8988T (cell line): Measurements from ENCODE around the gene ZNF117.
"Not testable (repeated sequence)": the region's sequence is repeated elsewhere in the genome, so short reads cannot be mapped to it uniquely, and the experiment has no call there.

ENCODE experiments used
- DNase-seq: peaks from one replicate; pipeline ENCODE4 v3.0.0; 2011

ZNF117 gene

DNA sequence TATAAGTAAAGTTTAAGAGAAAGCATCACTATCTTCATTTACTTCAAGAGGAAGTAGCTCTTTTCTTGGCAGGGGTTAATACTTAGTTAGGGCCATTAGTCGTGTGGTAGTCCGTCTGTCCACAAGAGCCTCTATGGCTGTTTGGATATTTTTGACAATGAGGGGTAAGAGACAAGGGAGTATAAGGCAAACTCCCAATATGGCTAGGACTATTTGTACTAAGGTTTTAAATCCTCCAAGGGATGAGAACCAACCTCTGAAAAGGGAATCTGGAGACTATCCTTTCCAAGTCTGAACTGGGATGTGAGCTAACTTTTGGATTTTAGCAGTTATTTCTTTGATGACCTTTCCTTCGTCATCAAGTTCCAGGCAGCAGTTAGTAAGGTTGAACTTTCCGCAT is at the start of gene ZNF117:
Gene ZNF117, minus strand, starts transcription at position 101 of the 400 bp plus-strand sequence.
- no peak for DNase-seq

DNA sequence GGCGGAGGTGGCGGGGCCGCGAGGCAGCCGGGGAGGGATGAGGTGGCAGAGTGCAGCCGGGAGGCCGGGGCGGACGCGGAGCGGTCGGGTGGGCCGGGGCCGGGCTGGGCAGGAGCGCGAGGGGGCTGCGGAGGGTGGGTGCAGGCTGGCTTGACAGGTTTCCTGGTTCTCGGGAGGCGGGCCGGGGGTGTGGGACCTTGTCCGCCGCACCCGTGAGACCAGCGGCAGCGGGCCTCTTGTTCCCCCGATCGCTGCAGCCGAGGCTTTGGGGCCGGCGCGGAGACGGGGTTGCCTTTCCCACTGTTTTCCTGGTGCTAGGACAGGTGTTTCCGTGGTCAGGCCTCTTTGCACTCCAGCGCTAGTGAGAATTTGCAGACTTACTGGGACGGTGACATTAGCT is 47.9 kb upstream of the ZNF117 start:
- DNase-seq, result not testable (repeated sequence)

DNA sequence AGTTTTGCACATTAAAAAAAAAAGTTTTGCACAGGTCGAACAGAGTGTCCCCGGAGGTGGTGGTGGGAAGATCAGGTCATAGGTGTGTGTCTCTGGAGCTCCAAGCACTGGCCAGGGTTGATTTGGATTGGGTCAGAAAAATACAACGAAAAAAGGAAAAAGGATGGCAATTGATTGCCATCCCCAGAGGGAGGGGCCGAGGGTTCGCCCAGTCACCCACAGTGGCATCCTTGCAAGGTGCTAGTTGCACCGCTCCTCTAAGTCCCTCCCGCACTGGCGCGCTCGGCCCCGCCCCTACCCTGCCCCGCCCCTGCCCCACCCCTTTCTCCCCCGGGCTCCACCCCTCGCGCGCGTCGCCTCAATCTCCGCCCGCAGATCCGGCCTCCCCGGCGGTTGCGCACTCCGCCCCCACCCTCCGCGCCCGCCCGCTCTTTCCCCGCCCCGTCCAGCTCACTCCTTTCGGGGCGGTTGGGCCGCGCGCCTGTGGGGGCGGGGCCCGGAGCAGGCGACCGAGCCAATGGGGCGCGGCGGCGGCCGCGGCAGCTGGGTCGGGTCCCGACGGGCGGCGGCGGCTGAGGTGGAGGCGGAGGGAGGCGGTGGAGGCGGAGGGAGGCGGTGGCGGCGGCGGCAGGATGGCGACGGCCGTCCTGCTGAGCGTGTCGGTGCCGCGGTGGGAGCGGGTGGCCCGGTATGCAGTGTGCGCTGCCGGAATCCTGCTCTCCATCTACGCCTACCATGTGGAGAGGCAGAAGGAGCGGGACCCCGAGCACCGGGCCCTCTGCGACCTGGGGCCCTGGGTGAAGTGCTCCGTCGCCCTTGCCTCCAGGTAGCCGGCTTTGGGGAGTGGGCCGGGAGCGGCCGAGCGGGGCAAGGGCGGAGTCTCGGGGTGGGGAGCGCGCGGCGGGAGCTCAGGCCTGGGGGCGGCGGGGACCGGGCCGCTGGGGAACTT is 47.2 kb upstream of the ZNF117 start:
- DNase-seq, result peak; percentile 53

DNA sequence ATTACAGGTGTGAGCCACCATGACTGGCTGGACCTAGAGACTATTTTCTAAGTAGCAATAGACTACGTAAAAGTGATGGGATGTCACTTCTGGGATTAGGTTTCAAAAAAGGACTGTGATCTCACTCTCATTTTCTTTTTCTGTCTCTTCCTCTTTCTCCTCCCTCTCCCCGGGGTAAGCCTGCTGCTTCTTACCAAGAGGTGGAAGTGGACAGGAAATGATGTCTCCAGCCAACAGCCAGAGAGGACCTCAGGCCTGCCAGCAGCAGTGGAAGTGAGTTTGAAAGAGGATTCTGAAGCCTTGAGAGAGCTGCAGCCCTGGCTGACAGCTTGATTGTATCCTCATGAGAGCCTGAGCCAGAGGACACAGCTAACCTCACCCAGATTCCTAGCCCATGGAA is 45.7 kb upstream of the ZNF117 start:
- not testable (repeated sequence) for DNase-seq

DNA sequence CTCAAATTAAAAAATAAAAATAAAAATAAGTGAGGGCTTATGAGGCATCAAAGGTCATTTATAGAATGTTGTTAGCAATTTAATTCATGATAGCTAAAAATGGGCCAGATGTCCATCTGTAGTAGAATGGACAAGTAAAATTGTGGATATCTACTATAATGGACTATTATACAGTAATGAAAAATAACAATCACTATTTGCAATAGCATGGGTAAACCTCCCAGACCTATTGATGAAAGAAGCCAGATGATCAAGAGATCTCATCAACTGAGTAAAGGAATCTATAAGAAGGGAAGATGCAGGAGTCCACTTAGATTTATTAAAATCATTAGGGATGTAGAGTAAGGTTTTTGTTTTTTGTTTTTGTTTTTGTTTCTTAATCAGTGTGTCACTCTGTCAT is 44.6 kb upstream of the ZNF117 start:
- not testable (repeated sequence) for DNase-seq

DNA sequence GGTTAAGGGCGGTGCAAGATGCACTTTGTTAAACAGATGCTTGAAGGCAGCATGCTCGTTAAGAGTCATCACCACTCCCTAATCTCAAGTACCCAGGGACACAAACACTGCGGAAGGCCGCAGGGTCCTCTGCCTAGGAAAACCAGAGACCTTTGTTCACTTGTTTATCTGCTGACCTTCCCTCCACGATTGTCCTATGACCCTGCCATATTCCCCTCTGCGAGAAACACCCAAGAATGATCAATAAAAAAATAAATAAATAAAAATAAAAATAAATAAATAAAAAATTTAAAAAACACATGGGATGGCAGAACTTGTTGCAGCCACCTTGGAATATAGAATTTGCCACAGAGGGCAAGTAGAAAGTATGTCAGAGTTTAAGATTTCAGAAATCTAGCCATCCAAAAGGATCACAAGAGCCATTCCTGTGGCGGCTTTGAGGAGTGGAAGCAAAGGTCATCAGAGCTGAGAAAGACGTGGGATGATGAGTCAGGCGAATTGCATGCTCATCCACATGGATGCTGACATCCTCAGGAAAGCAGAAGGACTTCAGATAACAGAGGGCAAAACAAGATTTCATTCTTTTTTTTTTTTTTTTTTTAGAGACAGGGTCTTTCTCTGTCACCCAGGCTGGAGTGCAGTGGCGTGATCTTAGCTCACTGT is 43.4 kb upstream of the ZNF117 start:
- DNase-seq, result not testable (repeated sequence)

DNA sequence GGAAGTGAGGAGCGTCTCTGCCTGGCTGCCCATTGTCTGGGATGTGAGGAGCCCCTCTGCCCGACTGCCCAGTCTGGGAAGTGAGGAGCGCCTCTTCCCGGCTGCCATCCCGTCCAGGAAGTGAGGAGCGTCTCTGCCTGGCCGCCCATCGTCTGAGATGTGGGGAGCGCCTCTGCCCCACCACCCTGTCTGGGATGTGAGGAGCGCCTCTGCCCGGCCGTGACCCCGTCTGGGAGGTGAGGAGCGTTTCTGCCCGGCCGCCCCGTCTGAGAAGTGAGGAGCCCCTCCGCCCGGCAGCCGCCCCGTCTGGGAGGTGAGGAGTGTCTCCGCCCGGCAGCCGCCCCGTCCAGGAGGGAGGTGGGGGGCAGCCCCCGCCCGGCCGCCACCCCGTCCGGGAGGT is 42.6 kb upstream of the ZNF117 start:
- DNase-seq, result not testable (repeated sequence)

DNA sequence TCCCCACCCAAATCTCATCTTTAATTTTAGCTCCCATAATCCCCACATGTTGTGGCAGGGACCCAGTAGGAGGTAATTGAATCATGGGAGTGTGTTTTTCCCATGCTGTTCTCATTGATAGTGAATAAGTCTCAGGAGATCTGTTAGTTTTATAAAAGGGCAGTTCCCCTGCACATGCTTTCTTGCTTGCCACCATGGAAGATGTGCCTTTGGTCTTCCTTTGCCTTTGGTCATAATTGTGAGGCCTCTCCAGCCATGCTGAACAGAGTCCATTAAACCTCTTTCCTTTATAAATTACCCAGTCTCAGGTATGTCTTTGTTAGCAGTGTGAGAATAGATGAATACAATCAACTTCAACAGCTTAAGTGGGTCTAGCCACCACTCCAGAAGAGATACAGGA is 34.2 kb upstream of the ZNF117 start:
- DNase-seq, result not testable (repeated sequence)

DNA sequence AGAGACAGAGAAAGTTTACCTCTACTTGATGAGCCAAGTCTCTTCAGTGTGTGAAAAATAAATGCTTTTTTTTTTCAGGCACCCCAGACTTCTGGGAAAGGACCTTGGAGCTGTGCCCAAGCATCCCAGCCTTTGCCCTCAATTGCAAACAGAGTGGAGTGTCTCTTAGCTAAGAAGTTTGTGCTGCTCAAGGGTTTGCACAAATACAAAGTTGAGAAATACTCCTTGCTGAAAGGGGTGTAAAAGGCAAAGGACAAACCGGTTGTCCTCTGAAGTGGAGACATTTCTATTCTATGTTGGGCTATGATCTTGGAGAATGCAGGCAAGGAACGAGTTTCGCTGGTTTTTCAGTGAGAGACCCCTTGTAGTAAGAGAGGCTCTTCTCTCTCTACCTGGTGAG is 30.1 kb upstream of the ZNF117 start:
- not testable (repeated sequence) for DNase-seq

DNA sequence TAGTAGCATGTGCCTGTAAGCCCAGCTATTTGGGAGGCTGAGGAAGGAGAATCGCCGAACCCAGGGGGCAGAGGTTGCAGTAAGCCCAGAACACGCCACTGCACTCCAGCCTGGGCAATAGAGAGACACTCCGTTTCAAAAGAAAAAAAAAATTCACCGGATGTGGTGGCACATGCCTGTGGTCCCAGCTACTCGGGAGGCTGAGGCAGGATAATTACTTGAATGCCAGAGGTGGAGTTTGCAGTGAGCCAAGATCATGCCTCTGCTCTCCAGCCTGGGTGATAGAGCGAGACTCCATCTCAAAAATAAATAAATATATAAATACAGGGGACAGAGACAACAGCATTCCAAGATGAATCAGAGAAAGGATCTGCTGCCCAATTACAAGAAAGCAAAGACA is 19.0 kb upstream of the ZNF117 start:
- DNase-seq, result not testable (repeated sequence)

DNA sequence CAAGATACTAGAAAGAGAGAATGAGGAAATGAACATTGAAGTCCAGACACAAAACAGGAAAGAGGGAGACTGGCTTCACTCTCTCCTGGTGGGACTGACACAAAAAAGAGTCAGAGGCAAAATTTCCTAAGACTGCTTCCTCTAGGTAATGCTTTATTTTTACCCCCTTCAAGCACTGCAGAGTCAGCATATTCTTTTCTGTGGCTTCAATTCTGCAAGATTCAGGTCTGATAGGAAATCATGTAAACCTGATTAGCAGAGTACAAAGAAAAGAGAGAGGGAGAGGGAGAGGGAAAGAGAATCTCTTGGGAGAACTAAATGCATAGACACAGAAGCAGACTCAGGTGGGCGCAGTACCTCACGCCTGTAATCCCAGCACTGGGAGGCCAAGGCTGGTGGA is 18.6 kb upstream of the ZNF117 start:
- not testable (repeated sequence) for DNase-seq

DNA sequence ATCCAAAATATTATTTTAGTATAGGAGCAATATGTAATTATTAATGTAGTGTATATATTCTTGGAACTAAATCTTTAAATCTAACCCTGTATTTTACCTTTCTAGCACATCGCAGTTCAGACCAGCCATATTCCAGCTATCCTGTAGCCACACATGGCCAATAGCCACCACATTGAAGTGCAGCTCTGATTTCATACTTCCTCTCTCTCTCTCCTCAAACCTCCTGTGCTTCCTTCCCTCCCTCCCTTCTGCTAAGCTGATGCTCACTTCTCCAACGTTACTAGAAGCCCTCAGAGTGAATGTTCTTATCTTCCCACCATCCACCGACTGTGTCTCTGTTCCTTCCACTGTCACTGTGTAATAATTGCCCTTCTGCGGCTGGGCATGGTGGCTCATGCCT is 16.2 kb upstream of the ZNF117 start:
- not testable (repeated sequence) for DNase-seq

DNA sequence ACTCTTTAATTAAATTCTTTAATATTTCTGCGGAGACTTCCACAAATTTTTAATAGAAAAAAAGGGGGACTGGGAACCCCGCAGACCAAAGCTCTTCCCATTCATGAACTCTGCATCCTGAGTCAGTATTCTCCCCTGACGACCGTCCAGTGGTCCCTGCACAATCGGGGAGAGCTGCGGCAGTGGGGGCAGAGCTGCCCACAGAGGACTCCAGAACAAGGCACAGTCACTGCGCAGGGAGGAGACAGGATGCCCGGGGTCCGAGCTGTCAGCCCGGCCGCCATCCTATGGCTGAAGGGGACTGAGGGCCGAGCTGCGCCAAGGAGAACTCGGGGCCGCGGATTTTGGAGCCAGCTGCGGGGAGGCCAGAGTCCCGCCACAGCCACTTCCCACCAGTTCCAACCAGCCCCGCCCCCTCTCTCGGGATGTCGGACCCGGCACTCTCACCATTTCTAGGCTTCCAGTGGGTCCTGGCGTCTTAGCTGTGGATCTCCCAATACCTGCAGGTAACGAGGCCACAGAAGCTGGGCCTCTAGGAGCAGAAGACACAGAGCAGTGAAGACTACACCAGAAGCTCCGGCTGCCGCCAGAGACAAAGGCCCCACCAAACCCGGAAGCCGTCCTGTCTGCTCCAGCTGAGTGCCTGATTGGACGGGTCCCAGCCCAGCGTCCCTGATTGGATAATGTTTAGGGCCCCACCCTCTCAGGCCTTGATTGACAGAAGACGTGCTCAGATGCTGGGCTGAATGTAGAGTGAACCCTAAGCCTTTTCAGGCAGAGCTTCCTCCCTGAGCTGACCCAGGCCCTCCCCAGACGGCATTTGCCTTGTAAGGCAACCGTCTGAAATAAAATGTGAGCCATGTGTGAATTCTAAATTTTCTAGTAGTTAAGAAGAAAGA is 15.5 kb upstream of the ZNF117 start, which contains the start of gene ERV3-1:
Gene ERV3-1, minus strand, starts transcription at position 594 of the 899 bp plus-strand sequence. CDS start 13,661 bp downstream, outside the sequence.
- peak; percentile 24 for DNase-seq

DNA sequence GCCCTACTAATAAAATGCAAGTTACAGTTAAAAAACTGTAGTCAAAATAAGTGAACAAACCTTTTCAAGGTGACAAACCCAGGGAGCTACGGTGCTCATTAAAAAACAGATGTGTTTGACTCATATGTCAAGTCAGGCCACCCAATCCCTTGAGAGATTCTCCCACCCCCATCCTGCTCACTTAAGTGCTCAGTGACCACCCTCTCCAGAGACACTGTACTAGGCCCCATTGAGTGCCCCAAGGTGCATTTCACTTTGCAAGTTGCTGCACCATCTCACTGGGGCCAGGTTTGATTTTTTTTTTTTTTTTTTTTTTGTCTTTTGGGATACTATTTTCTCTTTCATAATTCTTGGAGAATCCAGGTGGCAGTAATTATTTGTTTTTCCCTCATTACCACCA is 13.7 kb upstream of the ZNF117 start:
- no peak for DNase-seq

DNA sequence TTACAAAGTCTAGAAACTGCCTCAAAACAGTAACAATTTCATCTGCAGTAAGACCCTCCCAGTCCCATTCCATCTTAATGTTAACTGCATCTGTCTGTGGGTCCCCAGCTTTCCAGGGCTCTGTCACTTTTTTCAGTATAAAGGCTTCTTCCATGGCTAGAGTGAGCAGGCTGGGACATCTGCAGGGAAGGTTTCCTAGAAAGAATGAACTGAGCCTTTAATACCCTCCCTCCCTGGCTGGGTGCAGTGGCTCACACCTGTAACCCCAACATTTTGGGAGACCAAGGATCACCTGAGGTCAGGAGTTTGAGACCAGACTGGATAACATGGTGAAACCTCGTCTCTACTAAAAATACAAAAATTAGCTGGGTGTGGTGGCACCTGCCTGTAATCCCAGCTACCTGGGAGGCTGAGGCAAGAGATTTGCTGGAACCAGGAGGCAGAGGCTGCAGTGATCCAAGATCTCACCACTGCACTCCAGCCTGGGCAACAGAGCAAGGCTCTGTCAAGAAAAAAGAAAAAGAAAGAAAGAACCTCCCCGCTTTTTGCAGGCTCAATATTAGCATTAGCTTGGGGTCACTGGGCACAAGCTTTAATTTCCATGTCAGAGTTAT is 12.2 kb upstream of the ZNF117 start:
- DNase-seq, result no peak

DNA sequence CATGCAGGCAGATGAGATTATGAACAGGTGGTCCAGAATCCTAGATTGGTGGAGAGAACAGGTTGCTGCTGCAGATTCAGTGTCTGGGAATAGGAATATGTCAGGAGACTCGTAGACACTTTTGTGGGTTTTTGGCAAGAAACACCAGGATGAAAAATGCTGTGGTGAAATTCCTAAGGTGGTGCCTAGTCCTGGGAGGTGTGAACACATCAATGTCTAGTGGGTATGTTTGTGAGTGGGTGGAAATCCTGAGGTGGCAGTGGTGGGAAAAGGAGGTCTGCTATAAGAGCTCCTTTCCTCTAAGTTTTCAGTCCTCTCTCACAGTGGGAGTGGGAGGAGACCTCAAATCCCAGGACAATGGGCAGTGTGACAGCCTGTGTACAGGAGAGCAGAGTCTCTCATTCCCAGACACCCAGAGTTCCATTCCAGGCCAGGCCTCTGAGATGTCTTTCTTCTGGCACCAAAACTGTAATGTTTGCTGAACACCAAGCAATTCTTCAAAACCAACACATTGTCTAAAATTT is 10.5 kb upstream of the ZNF117 start:
- no peak for DNase-seq

DNA sequence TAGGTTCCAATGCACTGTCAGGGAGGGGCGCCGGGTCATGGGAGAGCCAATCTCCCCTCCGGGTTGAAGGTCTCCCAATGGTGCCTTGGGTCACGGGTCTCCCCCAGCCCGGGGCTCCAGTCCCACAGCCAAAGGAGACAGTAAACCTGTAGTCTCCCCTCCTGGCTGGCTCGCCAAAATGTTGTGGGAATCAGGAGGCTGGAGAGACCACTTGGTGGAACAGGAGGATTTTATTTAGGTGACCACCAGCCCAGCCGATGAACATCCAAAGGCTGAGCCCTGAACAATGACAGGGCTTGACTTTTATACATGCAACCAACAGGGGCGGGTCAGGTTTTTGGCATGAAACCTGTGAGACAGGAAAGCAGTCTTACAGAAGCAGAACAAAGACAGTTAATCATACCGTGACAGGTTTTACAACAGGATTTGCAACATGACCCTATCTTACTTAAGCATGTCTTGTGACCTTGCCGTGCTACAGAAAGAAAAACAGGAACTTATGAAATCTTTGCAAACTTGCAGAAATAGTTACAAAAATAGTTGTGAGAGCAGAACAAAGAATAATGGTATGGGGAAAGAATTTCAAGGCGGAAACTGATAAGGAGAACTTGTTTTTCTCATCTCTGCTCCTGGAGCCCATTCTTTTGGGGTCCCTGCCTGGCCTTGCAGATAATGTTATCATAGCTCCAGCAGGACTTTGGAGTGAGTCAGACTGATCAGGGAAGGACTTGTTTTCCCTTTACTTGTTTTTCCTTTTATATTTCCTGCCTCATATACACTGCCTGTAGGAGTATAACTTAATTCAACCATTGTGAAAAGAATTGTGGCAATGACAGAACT is 8.5 kb upstream of the ZNF117 start:
- no peak for DNase-seq

DNA sequence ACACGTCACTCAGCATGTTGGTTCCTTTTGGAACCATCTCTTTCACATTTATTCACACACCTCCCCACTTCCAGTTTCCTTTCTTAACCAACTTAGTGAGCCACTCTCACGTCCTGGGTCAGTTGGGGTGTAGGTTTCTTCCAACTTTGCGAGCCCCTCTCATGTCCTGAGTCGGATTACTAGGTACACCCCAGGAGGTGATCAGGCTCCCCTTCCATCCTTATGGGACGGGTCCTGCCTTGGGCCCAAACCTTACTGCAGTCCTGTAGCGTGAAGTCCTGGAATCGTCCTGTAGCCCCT is 8.0 kb upstream of the ZNF117 start:
- DNase-seq, result no peak

DNA sequence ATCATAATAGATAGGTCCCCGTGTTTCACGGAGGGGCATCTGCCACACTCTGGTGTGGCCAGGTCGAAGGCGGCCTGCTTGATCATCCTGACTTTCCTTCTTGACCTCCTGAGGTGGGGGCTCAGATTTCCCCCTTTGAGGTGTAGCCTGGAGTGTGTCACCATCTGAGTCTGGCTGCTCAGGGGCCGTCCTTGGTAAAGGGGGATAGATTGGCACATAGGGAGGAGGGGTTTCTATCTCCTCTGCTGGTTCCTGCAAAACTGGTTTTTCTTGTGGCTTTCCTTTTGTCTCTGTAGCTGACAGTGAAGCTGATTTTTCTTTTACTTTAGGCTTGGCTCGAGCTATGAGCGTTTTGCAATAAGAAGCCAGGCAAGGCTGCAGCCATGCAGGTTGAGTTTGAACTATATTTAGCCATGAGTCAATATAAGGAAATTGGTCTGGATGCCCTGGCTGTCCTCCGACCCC is 7.1 kb upstream of the ZNF117 start:
- DNase-seq, result no peak

DNA sequence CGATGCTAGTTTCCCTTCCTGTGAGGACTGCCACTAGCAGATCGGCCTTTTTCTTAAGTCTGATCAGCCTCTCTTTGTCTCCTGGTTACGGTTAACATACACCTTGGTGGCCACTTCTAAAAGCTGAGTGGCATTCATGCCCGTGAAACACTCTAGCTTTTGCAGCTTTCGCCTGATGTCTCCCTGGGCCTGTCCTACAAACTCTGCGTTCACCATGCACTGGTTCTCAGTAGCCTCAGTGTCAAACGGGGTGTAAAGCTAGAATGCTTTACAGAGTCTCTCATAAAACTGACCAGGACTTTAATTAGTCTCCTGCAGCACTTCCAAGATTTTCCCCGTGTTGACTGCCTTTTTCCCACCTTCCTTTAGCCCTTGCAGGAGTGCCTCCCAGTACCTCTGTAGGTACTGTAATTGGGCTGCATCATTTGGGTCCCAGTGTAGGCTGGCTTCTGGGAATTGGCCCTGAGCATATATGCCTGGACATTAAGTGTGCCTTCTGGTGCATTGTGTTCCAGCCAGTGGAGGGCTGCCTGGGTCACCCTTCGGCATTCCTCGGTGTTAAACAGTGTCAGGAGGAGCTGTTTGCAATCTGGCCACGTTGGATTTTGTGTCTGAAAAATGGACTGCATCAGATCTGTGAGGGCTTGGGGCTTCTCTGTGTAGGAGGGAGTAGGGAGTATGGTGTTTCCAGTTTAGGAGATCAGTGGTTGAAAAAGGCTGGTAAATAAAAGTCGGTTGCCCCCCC is 6.5 kb upstream of the ZNF117 start:
- no peak for DNase-seq

DNA sequence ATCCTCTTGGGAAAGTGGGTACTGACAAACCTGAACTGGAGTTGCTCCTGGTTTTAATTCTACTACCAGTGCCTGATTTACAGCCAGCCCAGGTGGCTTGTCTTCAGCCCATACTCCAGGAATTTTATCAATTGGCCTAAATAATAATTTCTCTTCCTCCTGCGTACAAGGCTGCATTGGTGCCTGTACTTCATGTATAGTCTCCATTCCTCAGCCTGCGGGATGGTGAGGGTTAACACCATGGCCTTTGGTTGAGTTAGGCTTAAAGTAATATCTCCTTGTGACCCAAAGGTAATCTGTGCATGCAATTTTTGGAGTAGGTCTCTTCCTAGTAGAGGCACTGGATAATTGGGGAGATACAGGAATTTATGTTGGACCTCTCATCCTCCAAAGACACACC is 5.5 kb upstream of the ZNF117 start:
- DNase-seq, result no peak
